ENCODE data around the gene TMEM30A.

DNA sequence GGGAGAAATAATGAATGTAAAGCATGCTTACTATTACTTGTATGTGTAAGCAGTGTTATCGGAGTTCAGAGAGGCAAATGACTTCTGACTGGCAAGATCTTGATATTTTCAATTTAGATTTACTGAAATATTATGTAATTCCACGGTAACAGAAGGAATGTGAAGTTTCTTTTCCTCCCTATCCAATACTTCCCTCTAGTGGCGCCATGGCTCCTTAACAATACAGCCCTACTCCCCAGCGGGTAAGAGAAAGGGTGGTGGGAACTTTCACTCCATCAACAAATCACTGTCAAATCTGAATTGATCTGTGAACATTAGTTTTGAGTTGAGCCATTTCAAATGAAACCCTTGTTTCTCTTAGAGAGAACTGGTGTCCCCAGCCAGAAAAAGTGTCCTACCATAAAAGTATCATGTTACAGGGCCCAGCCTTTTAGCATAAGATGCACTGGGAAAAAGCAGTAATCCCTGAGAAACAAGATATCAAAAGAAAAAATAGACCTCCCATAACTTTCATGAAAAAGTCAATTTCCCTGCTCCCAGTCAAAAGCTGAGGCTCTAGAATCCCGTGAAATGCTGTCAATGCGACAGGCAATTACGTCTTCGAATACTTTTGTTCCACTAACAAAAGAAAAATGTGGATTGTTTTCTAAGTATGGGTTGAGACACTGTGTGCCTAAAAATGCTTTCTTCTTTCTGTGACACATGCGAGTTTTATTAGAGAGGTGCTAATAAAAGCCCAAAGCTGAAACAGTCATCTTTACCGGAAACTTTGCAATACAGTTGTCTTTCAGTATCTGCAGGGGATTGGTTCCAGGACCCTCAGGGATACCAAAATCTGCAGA is 53.9 kb downstream of the TMEM30A start:
- TF ChIP-seq, protein P1, sequence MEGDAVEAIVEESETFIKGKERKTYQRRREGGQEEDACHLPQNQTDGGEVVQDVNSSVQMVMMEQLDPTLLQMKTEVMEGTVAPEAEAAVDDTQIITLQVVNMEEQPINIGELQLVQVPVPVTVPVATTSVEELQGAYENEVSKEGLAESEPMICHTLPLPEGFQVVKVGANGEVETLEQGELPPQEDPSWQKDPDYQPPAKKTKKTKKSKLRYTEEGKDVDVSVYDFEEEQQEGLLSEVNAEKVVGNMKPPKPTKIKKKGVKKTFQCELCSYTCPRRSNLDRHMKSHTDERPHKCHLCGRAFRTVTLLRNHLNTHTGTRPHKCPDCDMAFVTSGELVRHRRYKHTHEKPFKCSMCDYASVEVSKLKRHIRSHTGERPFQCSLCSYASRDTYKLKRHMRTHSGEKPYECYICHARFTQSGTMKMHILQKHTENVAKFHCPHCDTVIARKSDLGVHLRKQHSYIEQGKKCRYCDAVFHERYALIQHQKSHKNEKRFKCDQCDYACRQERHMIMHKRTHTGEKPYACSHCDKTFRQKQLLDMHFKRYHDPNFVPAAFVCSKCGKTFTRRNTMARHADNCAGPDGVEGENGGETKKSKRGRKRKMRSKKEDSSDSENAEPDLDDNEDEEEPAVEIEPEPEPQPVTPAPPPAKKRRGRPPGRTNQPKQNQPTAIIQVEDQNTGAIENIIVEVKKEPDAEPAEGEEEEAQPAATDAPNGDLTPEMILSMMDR (conservative IDR thresholded peaks at IDR 0.05; ENCODE audit: low read depth, low read length): peak; percentile 78
- TF ChIP-seq EZH2 (IDR thresholded peaks at IDR 0.05; ENCODE audit: low read length, unreplicated experiment): no peak

All from PC-3 (cell line).